Stimulated activated CD8-positive, alpha-beta memory T cell treated with anti-CD3 and anti-CD28 coated beads, Interleukin-4, amount 100 ng/mL, for 1 hour (primary cell): ENCODE data around the gene MYO3B.

ENCODE experiments used
- DNase-seq, 2 donors: peaks; one replicate each; pipeline ENCODE4 v3.0.0-alpha.2; 2020; ENCODE audit warnings: low read depth in 2 of 2, low spot score in 1 of 2

Gene MYO3B

DNA sequence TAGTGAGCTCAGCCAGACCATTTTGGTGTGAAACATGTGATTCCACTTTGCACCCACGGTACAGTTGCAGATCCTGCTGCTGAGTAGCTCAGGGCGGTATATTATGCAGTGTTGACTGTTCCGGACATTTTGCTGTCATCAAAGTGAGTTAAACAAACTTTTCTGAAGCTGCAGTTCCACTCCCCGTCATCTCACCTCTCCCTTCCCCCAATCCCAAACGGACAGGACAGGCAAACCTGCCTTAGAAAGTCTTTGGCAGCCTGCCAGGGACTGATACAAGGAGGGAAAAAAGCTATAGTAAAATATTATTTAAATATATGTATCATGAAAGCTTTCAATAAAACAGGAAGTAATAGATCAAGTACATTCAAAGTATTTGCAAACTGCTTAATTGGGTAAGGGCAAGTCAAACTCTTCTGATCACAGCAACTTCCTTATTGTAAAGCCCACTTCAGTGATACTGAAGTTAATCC, 501.7 kb downstream of the MYO3B start:
- DNase-seq, result no peak

DNA sequence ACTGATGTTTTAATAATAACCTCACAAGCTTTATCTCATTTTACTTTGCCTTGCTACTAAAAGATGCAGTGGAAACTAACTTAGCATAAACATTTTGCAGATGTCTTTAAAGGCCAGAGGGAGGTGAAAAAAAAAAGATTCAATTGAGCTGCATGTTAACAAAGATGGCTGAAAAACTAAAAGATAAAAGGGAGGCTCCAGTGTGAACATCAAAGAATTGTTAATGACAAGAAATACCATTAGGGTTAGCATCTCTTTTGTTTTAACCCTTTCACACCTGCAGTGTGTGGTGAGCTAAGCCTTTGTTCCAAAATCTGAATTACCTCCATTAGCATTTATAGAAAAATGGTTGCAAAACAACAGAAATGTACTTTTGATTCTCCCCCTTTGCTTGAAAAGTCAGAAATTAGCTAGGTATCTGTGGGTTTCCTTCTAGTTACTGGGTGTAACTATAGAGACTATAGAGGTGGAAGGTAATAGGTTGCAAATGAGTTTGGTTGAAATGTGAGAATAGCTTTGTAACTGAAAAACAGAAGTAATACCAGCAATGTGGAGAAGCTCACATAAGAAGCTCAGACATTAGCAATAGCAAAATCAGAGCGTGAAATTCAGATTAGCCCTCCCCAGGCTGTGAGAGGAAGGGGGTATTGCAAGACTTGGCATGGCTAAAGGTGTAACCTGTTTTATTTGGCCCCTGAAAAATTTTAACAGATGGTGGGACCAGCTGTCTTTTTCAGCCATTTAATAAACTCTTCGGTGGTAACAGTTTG, 502.4 kb downstream of the MYO3B start:
- no peak for DNase-seq

GRCh38 chr2:170681311-170681710, 503.4 kb downstream of the MYO3B start:
- DNase-seq, result no peak

DNA sequence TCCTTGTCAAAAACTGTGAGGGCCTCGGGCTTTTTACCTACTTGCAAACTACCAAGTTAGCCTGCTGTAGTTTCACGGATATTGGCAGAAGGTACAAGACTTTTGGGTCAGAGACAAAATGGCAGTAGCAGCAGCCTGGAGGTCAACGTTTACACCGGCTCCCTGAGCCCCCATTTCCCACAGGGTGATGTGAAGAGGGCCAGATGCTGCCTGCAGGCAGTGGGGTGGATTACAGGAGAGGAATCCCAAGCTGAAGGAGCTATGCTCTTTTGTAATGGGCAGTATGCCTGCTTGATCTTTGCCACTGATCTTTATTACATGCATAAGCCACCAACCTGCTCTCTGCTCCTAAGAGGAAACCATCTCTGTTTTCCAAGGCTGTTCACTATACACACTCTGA, 507.6 kb downstream of the MYO3B start:
- no peak for DNase-seq

- DNase-seq, result no peak
Measured at GRCh38 chr2:170689481-170689880, 511.5 kb downstream of the MYO3B start.

DNA sequence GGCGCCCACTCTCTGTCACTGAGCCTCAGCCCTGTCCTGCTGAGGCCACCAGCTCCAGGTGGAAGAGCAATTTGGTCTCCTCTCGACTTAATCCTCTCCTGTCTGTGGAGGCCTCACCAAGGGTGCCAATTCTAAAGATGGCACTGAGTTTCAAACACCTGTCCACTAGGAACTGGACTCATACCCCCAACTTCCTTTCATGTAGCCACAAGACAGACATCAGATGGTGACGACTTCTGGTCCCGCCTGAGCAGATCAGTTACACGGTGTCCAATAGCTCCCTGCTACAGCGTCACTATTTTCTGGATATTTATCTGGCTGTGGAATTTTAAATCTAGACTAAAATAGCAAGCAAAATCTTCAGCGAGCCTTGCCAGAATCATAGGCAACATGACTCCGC, 512.7 kb downstream of the MYO3B start:
- no peak for DNase-seq

DNA sequence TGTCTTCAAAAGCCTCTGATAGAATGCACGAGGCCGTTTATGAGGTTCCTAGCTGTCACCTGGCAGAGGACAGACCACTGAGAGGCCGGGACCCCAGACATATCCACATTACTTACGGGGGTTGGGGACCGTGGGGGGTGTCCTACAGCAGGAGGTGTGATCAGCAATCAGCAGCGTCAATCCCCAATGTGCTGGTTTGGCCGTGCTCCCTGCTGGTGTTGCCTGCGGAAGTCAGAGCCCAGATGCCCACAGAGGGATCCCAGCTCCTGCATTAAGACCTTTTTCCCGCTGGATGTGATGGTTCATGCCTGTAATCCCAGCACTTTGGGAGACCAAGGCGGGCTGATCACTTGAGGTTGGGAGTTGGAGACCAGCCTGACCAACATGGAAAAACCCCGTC, 516.4 kb downstream of the MYO3B start:
- no peak for DNase-seq

- no peak for DNase-seq
Measured at GRCh38 chr2:170695521-170696410, 517.8 kb downstream of the MYO3B start.

- DNase-seq, result no peak
Measured at GRCh38 chr2:170696948-170697347, 519.0 kb downstream of the MYO3B start.

DNA sequence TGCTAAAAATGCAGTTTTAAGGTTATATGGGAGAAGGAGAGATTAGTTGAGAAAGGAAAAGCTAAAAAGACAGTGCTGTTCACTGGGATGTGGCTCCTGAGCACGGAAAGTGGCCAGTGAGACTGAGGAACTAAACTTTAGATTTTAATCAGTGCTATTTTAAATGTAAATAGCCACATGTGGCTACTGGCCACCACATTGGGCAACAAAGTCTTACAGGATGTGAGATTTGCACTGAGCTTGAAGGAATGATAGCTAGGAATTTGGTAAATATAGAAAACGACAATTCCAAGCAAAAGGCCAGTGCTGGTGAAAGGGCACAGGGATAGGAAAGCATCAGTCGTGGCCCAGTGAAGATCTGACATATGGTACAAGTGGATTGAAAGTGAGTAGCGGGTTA, 523.1 kb downstream of the MYO3B start:
- DNase-seq, result no peak

- no peak for DNase-seq
Measured at GRCh38 chr2:170703776-170704476, 526.0 kb downstream of the MYO3B start.
